IPS DF 6.9 (cell line): ENCODE measurements around the gene FYTTD1.

Experiments used
- DNase-seq: peaks from one replicate; pipeline ENCODE4 v3.0.0-alpha.2; 2013; ENCODE audit warnings: low read depth, low spot score
- H3K27ac ChIP-seq: one replicate; pipeline ENCODE4 v1.5.1; 2013; ENCODE audit warnings: low read length, control low read depth
- H3K27me3 ChIP-seq: 2 replicates; pipeline ENCODE4 v1.6.1; 2013; ENCODE audit warnings: mild to moderate bottlenecking, low read length; ENCODE audit not compliant: control insufficient read depth, insufficient read depth
- H3K36me3 ChIP-seq: 2 replicates; pipeline ENCODE4 v1.6.1; 2013; ENCODE audit warnings: low read length; ENCODE audit not compliant: control insufficient read depth, insufficient read depth
- H3K4me1 ChIP-seq: 2 replicates; pipeline ENCODE4 v1.6.1; 2013; ENCODE audit warnings: low read length; ENCODE audit not compliant: control insufficient read depth, insufficient read depth
- H3K4me3 ChIP-seq: 2 replicates; pipeline ENCODE4 v1.5.1; 2013; ENCODE audit warnings: mild to moderate bottlenecking, low read length
- H3K9me3 ChIP-seq: 2 replicates; pipeline ENCODE4 v1.6.1; 2013; ENCODE audit warnings: low read length, inconsistent platforms; ENCODE audit not compliant: control insufficient read depth, insufficient read depth
- WGBS: extraction: QIAGEN DNeasy Blood & Tissue Kit; methylation state at CpG from one replicate; pipeline ENCODE4 v1.1.7; 2013; ENCODE audit warnings: mixed read lengths, missing lambda C conversion rate; ENCODE audit not compliant: insufficient read length, insufficient coverage; 5-methylcytosine and 5-hydroxymethylcytosine counted together

The FYTTD1 gene

DNA sequence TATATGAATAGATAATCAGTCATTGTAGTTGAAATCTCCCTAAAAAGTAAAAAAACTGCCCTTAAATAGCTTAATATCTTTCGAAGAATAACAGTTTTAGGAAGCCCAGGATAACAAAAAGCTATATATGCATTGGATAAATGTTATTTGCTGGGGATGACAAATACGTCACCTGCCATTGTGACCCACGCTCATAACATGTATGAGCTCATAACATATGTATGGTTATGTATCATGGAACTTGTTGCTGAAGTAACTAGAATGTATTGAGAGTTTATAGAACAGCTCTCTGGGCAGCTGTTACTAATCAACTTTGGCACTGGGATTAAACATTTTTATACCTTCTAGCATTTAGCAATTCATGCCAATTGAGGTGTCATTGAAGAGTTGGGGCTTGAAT lies 39.6 kb downstream of the FYTTD1 start:
- Histone ChIP-seq H3K9me3 (no peaks in the 10 kb centered on the region), H3K27me3 (no peaks in the 10 kb centered on the region), H3K4me1 (no peaks in the 10 kb centered on the region), H3K36me3 (no peaks in the 10 kb centered on the region), H3K4me3 (no peak overlapping the region), H3K27ac (no peak overlapping the region)
- no CpG with 5 or more reads among the region's 3 CpGs for WGBS
- no peak for DNase-seq

DNA sequence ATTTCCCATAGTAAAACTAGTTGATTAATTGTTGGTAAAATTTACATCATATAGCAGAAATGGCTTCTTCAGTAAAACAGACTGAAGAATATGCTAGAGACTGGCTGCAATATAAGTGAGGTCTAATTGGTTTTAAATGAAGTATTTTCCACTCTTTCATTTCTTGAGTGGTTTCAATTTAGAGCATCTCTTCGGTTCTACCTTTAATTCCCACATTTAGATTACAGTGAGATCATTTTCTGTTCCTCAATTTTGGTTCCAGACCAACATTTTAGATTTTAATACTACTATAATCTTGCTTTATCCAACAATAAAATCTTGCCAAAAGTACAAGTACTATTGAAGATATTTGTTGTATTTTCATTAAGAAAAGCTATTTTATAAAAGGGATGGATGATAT lies 40.4 kb downstream of the FYTTD1 start:
- Histone ChIP-seq H3K27ac (no peak overlapping the region), H3K4me3 (no peak overlapping the region; the same call in 1 of the 2 replicates), H3K36me3 (no peaks in the 10 kb centered on the region), H3K4me1 (no peaks in the 10 kb centered on the region), H3K27me3 (no peaks in the 10 kb centered on the region), H3K9me3 (no peaks in the 10 kb centered on the region)
- no CpG with 5 or more reads among the region's 1 CpG for WGBS
- no peak for DNase-seq

DNA sequence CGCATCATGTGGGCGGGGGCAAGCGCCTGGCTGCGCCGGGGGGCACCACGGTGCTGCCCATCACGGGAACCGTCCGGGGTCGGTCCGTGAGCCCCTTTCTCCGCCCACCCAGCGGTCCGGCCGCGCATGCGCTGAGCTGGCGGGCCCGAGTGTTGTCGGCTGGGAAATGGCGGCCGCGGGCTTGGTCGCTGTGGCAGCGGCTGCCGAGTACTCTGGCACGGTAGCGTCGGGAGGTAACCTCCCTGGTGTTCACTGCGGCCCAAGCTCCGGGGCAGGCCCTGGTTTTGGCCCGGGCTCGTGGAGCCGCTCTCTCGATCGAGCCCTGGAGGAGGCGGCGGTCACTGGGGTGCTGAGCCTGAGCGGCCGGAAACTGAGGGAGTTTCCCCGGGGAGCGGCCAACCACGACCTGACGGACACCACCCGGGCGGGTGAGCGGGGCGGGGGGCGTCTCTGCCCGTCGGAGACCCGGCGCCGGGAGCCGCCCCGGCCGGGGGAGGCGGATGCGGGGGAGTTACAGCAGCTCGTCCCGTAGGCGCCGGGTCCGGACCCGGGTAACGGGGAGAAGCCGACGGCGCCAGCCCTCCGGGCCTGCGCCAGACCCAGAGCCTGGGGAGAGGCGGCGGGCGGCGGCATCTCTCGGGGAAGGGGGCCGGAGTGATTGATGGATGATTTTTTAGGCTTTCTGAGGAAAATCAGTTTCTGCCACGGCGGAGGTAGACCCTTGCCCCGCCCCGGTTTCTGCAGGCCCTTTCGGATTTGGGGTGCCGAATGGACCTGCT lies 41.6 kb downstream of the FYTTD1 start, which contains the start of gene LRCH3:
TSS of gene LRCH3 (plus strand) at position 142 of the 779 bp plus-strand sequence. CDS start at position 167, 25 bp downstream.
- Histone ChIP-seq H3K27ac (no peak within 1 kb of the TSS), H3K4me3 (peak within 1 kb of the TSS; percentile 83), H3K9me3 (no peaks in the 10 kb centered on the region), H3K27me3 (no peaks in the 10 kb centered on the region), H3K36me3 (no peaks in the 10 kb centered on the region), H3K4me1 (no peaks in the 10 kb centered on the region)
- peak; percentile 74 for DNase-seq
- no CpG with 5 or more reads among the region's 83 CpGs for WGBS

- Histone ChIP-seq H3K27me3 (no peaks in the 10 kb centered on the region), H3K9me3 (no peaks in the 10 kb centered on the region), H3K4me3 (peak overlapping the region; percentile 83; the same call in 1 of the 2 replicates), H3K27ac (no peak overlapping the region), H3K4me1 (no peaks in the 10 kb centered on the region), H3K36me3 (no peaks in the 10 kb centered on the region)
- 100% methylated on average over 1 of the region's 25 CpGs for WGBS
- no peak for DNase-seq
These were observed 42.4 kb downstream of the FYTTD1 start for GRCh38 chr3:197791892-197792647.

DNA sequence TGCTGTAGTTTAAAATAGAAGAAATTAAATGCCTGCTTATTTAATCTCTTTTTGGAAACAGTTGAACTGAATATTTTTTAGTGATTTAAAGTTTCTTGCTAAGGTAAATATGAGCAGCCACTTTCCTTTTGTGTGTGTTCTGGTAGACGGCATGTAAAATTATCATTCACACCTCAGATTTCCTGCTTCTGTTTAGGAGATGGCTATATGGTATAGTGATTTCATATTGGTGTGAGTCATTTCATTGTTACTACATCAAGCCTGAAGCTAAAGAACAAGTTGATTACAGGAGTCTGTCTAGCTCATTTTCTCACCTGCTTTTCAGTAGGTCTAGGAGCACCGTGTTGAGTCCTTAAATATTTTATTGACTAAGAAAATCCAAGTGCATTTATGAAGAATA lies 43.6 kb downstream of the FYTTD1 start:
- DNase-seq: no peak
- H3K27ac ChIP-seq: no peak overlapping the region
- no peaks in the 10 kb centered on the region for H3K4me1 ChIP-seq
- no peaks in the 10 kb centered on the region for H3K27me3 ChIP-seq
- no peaks in the 10 kb centered on the region for H3K9me3 ChIP-seq
- no CpG with 5 or more reads among the region's 2 CpGs for WGBS
- H3K4me3 ChIP-seq: no peak overlapping the region
- no peaks in the 10 kb centered on the region for H3K36me3 ChIP-seq

DNA sequence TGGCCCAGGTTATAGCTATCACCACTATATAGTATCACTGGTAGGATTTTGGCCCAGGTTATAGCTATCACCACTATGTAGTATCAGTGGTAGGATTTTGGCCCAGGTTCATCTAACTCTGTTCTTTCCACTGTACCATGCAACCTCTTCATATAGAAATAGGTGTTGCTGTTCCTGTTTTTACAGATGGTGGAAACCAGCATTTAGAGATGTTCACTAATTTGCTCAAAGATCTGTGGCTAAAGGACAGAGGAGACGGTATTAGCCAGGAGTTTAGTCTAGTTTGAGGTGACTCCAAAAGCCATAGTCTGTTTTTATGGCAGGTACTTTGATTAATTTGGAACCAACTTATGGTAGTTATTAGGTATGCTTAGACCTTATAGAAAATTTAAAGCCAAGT lies 44.4 kb downstream of the FYTTD1 start:
- H3K4me3 ChIP-seq: no peak overlapping the region
- no CpG with 5 or more reads among the region's 1 CpG for WGBS

DNA sequence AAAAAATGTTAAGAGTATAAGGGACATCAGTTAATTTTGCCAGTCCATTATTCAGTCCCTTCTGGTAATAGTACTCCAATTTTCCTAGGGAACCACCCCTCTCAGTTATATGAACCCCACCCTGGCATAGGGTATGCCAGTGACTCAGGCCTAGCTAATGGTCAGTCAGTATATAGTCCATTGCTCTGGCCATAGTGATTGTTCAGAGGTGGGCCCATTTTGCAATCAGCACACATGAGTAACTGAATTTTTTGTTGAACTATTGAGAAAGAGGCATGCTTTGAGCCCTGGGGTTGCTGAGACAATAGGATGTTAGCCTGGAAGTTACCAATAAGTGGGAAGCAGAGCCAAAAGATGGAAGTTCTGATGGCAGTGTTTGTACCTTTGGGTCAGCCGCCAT lies 45.5 kb downstream of the FYTTD1 start:
- Histone ChIP-seq H3K4me3 (no peak overlapping the region), H3K27me3 (no peaks in the 10 kb centered on the region), H3K27ac (no peak overlapping the region), H3K9me3 (no peaks in the 10 kb centered on the region), H3K4me1 (no peaks in the 10 kb centered on the region), H3K36me3 (no peaks in the 10 kb centered on the region)
- no peak for DNase-seq
- no CpG with 5 or more reads among the region's 1 CpG for WGBS

More for the DNA sequence above, 44.4 kb downstream of the FYTTD1 start:
- Histone ChIP-seq H3K27me3 (no peaks in the 10 kb centered on the region), H3K36me3 (no peaks in the 10 kb centered on the region), H3K27ac (no peak overlapping the region), H3K4me1 (no peaks in the 10 kb centered on the region), H3K9me3 (no peaks in the 10 kb centered on the region)
- DNase-seq: no peak

- Histone ChIP-seq H3K27ac (no peak overlapping the region), H3K9me3 (no peaks in the 10 kb centered on the region), H3K36me3 (no peaks in the 10 kb centered on the region), H3K27me3 (no peaks in the 10 kb centered on the region), H3K4me3 (no peak overlapping the region), H3K4me1 (no peaks in the 10 kb centered on the region)
- DNase-seq: no peak
- WGBS: no CpG with 5 or more reads among the region's 4 CpGs
These were observed 46.4 kb downstream of the FYTTD1 start for GRCh38 chr3:197796087-197796486.

GRCh38 chr3:197798863-197799262 lies 49.2 kb downstream of the FYTTD1 start:
- Histone ChIP-seq H3K27me3 (no peaks in the 10 kb centered on the region), H3K36me3 (no peaks in the 10 kb centered on the region), H3K4me3 (no peak overlapping the region), H3K4me1 (no peaks in the 10 kb centered on the region), H3K9me3 (no peaks in the 10 kb centered on the region), H3K27ac (no peak overlapping the region)
- no CpG with 5 or more reads among the region's 3 CpGs for WGBS
- no peak for DNase-seq

GRCh38 chr3:197800379-197800778 lies 50.7 kb downstream of the FYTTD1 start:
- H3K36me3 ChIP-seq: no peaks in the 10 kb centered on the region
- H3K27ac ChIP-seq: no peak overlapping the region
- no peak for DNase-seq
- WGBS: no CpG with 5 or more reads among the region's 3 CpGs
- no peaks in the 10 kb centered on the region for H3K27me3 ChIP-seq
- H3K4me3 ChIP-seq: no peak overlapping the region
- H3K9me3 ChIP-seq: no peaks in the 10 kb centered on the region
- no peaks in the 10 kb centered on the region for H3K4me1 ChIP-seq
